Activated T-cell treated with anti-CD3 and anti-CD28 coated beads for 1 hour (primary cell): Measurements from ENCODE around the gene EFCAB11.

Source experiments
- DNase-seq: peaks from one replicate; pipeline ENCODE4 v3.0.0-alpha.2; 2020; ENCODE audit warnings: low read depth

Gene EFCAB11

DNA sequence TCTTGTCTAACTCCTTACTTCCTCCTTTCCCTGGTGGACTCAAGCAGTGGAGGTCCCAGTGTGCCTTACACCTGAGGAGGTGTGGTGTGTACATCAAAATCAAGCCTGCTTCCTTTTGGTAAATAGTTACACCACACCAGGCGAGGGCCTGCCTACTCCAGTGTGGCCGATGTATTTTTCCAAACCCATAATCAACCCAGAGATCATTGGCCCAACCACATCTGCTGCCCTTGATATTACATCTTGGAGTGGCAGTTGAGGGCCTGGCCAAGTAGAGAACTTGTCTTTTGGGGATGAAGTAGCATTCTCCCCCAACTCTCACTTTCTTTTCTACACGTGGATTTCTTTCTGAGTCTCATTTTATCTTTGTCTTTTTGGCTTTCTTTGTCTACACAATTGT is 187.4 kb downstream of the EFCAB11 start:
- no peak for DNase-seq

GRCh38 chr14:89765346-89765745 is 189.2 kb downstream of the EFCAB11 start:
- DNase-seq, result no peak

DNA sequence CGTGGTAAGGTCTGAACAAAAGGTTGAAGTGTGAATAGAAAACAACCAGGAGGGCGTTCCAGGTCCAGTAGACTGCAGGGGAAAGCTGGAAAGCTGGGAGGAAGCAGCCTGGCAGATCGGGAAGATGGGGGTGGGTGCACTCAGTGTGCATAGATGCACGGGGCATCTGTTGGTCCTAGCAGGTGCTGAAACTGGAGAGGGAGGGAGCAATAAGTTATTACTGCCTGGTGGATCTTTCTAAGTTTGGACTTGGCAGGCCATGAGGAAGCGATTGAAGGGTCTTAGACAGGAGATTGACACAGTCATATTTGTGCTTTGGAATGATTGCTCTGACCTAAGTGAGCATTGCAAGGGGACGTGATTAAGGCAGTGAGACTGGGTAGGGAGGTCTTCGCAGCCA is 194.4 kb downstream of the EFCAB11 start:
- no peak for DNase-seq

DNA sequence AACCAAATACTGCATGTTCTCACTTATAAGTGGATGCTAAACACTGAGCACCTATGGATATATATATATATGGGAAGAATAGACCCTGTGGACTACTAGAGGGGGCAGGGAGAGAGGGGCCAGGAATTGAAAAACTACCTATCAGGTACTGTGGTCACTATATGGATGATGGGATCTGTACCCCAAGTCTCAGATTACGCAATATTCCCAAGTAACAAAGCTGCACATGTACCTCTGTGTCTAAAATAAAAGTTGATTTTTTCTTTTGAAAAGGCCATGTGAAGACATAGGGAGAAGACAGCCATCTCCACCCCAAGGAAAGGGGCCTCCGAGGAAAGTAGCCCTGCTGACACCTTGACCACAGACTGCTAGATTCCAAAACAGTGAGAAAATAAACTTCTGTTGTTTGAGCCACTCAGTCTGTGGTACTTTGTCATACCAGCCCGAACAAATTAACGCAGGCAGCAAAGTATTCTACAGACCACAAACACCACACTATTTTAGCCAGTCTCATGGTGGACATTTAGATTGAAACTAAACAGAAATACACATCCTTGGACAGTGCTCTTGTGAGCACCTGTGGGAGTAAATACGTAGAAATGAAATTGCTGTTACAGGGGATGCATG is 197.1 kb downstream of the EFCAB11 start:
- DNase-seq, result no peak

- no peak for DNase-seq
These were observed 198.7 kb downstream of the EFCAB11 start for GRCh38 chr14:89755816-89756215.

DNA sequence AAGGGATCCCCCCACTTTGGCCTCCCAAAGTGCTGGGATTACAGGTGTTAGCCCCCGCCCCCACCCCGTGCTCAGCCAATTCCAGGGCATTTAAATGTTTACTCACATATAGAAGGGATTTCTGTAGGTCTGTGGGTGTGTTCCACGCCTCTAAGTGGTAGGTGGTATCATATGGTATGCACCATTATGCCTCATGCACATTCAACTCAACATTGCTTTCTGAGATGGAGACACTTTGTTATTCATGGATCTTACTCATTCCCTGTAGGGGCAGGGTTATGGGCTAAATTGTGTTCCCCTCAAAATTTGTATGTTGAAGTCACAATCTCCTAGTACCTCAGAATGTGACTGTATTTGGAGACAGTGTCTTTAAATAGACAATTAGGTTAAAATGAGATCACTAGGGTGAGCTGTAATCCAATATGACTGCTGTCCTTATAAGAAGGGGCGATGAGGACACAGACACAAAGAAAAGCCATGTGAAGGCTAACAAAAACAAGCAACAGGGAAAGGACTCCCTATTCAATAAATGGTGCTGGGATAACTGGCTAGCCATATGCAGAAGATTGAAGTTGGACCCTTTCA is 200.6 kb downstream of the EFCAB11 start:
- DNase-seq, result no peak

DNA sequence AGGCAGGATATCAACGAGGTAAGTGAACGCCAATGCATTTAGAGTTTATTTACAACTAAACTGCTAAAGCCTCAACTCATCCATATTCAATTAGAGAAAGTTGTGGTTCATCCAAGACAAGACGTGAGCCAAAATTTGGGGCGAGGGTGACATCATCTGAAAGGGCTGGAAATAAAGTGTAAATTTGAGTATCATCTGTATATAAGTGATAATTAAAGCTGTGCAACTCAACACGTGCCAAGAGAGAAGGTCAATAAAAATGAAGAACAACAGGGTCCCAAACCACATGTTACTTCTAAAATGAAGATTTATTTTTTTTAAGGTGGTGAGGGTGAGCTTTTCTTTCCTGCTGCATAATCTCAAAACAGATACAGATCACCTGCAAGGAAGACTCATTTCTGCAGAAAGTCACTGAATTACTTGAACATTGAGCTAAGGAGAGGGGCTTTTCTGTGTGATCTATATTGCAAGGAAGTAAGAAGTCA is 203.6 kb downstream of the EFCAB11 start:
- DNase-seq, result no peak

GRCh38 chr14:89750281-89750755 is 204.2 kb downstream of the EFCAB11 start:
- no peak for DNase-seq

DNA sequence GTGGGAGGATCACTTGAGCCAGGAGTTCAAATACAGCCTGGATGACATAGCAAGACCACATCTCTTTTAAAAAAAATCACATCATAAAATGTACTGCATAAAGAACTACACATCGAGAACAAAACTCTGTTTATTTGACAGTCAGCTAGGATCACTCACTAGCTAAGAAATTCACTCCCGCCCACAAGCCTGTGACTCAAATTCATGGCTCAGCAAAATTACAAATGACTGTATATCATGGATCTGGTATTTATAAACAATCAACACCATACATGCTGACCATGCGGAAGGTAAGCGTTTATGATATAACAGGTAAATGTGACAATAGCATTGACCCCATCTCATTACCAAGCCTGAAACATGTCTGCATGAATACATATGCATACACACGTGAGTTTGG is 206.5 kb downstream of the EFCAB11 start:
- no peak for DNase-seq

DNA sequence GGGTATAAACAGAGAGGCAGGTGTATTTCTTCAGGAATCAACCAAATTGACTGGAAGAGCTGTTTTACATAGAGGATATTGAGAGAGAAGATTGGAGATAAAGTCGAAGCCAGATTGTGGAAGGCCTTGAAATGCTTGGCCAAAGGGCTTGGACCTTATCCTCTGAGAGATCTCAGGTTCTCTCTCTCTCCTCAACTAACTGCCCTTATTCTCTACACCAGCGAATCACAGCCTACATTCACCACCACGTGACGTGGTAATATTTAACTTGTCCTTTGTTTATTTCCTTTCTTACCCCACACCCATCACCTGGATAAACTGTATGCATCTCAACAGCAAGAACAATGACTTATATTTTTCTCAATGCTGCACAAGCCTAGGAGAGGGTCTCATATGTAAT is 207.4 kb downstream of the EFCAB11 start:
- no peak for DNase-seq

DNA sequence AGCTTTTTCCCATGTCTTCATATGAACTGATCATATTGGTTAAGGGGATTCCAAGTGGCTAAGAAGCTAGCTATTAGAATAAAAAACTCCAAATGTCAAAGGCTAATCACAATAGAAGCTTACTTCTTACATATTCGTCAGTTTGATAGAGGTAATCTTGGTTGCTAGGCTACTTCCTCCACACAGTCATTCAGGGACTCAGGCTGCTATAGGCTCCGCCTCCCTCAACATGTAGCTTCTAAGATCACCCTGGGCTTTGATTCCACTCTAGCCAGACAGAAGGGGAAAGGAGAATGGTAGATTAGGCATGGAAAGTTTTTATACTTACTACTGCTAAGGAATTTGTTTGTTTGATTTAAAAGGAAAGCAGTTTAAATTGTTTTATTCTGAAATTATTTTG is 207.9 kb downstream of the EFCAB11 start:
- no peak for DNase-seq

DNA sequence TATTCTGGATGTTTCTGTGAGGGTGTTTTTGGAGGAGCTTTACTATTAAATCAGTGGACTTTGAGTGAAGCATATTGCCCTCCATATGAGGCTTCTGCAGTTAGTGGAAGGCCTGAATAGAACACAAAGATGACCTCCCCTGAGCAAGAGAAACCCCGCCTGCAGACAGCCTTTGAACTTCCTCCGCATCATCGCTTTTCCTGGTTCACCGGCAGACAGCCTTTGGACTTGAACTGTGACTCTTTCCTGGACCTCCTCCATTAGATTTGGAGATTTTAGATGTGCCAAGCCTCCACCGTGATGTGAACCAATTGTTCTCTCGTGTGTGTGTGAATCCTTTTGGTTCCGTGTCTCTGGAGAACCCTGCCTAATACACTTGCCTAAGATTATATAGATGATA is 208.4 kb downstream of the EFCAB11 start:
- DNase-seq, result no peak
